GM10266 (cell line): ENCODE results near the gene PTPRK.

Experiments
- DNase-seq: peaks from one replicate; pipeline ENCODE4 v3.0.0; 2012; ENCODE audit errors: extremely low spot score
- CTCF ChIP-seq: IDR thresholded peaks from 2 replicates; pipeline ENCODE4 v1.5.1; 2012; ENCODE audit warnings: mild to moderate bottlenecking, low read depth; ENCODE audit not compliant: control insufficient read depth, insufficient read depth; ENCODE audit errors: missing control alignments

PTPRK gene

GRCh38 chr6:128422200-128422599, 98.2 kb downstream of the PTPRK start:
- no peak for DNase-seq
- no peak for TF ChIP-seq CTCF

GRCh38 chr6:128421788-128422187, 98.6 kb downstream of the PTPRK start:
- no peak for DNase-seq
- no peak for TF ChIP-seq CTCF

- DNase-seq, result no peak
- TF ChIP-seq CTCF, result no peak
These were observed 102.7 kb downstream of the PTPRK start for GRCh38 chr6:128417698-128418097.

- no peak for DNase-seq
These were observed 105.0 kb downstream of the PTPRK start for GRCh38 chr6:128415387-128415786.

GRCh38 chr6:128414943-128415342, 105.5 kb downstream of the PTPRK start:
- no peak for TF ChIP-seq CTCF
- no peak for DNase-seq

More at GRCh38 chr6:128415387-128415786, 105.0 kb downstream of the PTPRK start:
- TF ChIP-seq CTCF, result no peak

GRCh38 chr6:128413291-128413690, 107.1 kb downstream of the PTPRK start:
- no peak for DNase-seq
- no peak for TF ChIP-seq CTCF

- no peak for DNase-seq
- no peak for TF ChIP-seq CTCF
These were observed 107.7 kb downstream of the PTPRK start for GRCh38 chr6:128412680-128413079.
